ENCODE data around the gene EHMT1. TPM values are rescaled to one million over a fixed set of nuclear protein-coding genes. Genes with fewer than 3 reads are reported as not detected.

Gene EHMT1
- polyA plus RNA-seq, 3 donors, result 10.1 to 46.5 (median 15.0) TPM

- H3K4me3 Mint-ChIP-seq, result peak overlapping the region in 1 of 2 donors; percentile 60
- no peak overlapping the region for H2AFZ ChIP-seq (ENCODE audit: insufficient read depth, low read depth, low read length, poor library complexity, severe bottlenecking)
- peaks cover 47 to 50% of the 10 kb centered on the region in 2 donors for H3K4me1 ChIP-seq (ENCODE audit: control insufficient read depth in 1 of 2, insufficient read depth in 2 of 2, low read length in 2 of 2)
- no peaks in the 10 kb centered on the region for H3K9me3 ChIP-seq (replicated peaks in 1 of 2; ENCODE audit: control insufficient read depth in 1 of 2, insufficient read depth in 1 of 2, low read length in 2 of 2)
- H3K4me1 Mint-ChIP-seq, result peaks cover 58% of the 10 kb centered on the region
- no peaks in the 10 kb centered on the region for H3K36me3 Mint-ChIP-seq
- DNase-seq, result no peak
- no peak overlapping the region for H3K27ac ChIP-seq (ENCODE audit: low read depth in 1 of 2, low read length in 2 of 2)
- H4K20me1 ChIP-seq (ENCODE audit: insufficient read depth, low read length), result peaks cover 30% of the 10 kb centered on the region
- H3K9ac ChIP-seq (ENCODE audit: insufficient read depth, low read length, poor library complexity, severe bottlenecking), result no peak overlapping the region
- WGBS (ENCODE audit: insufficient coverage), result 96% methylated on average over 8 of the region's 13 CpGs
- no peak overlapping the region for H3K4me2 ChIP-seq (replicated peaks; ENCODE audit: extremely low read depth, low read length, poor library complexity, severe bottlenecking)
- intact Hi-C loops (cut with micrococcal nuclease), result loop anchor here (2.0 to 10.0 kb wide), 3 partner anchors 13 to 139 kb away; partner anchors contain the start of genes MRPL41 (in 1 of the 2), PNPLA7 (in 1 of the 2) and ZMYND19 (in 1 of the 2)
- peak overlapping the region in 1 of 7 donors; percentile 48 for H3K27ac Mint-ChIP-seq
- peak overlapping the region in 1 of 3 experiments; percentile 50 for H3K4me3 ChIP-seq (replicated peaks in 1 of 3; ENCODE audit: low read depth in 2 of 3, low read length in 3 of 3)
- H3K36me3 ChIP-seq (replicated peaks in 1 of 2; ENCODE audit: control insufficient read depth in 1 of 2, insufficient read depth in 2 of 2, low read length in 2 of 2), result no peaks in the 10 kb centered on the region
- TF ChIP-seq, protein P1, sequence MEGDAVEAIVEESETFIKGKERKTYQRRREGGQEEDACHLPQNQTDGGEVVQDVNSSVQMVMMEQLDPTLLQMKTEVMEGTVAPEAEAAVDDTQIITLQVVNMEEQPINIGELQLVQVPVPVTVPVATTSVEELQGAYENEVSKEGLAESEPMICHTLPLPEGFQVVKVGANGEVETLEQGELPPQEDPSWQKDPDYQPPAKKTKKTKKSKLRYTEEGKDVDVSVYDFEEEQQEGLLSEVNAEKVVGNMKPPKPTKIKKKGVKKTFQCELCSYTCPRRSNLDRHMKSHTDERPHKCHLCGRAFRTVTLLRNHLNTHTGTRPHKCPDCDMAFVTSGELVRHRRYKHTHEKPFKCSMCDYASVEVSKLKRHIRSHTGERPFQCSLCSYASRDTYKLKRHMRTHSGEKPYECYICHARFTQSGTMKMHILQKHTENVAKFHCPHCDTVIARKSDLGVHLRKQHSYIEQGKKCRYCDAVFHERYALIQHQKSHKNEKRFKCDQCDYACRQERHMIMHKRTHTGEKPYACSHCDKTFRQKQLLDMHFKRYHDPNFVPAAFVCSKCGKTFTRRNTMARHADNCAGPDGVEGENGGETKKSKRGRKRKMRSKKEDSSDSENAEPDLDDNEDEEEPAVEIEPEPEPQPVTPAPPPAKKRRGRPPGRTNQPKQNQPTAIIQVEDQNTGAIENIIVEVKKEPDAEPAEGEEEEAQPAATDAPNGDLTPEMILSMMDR (IDR thresholded peaks at IDR 0.05), result no peak
- peaks cover 29% of the 10 kb centered on the region for H3K79me2 ChIP-seq (ENCODE audit: insufficient read depth, low read length)
- H3K9me3 Mint-ChIP-seq, result no peaks in the 10 kb centered on the region
- no peaks in the 10 kb centered on the region for H3K27me3 ChIP-seq (ENCODE audit: control insufficient read depth in 2 of 2, insufficient read depth in 2 of 2, low read length in 2 of 2)
- H3K27me3 Mint-ChIP-seq (ENCODE audit: low read depth in 3 of 3), result peaks cover 0 to 13% (median 6%) of the 10 kb centered on the region in 3 donors
Observed at GRCh38 chr9:137603879-137604278, 14.9 kb upstream of the EHMT1 start.

DNA sequence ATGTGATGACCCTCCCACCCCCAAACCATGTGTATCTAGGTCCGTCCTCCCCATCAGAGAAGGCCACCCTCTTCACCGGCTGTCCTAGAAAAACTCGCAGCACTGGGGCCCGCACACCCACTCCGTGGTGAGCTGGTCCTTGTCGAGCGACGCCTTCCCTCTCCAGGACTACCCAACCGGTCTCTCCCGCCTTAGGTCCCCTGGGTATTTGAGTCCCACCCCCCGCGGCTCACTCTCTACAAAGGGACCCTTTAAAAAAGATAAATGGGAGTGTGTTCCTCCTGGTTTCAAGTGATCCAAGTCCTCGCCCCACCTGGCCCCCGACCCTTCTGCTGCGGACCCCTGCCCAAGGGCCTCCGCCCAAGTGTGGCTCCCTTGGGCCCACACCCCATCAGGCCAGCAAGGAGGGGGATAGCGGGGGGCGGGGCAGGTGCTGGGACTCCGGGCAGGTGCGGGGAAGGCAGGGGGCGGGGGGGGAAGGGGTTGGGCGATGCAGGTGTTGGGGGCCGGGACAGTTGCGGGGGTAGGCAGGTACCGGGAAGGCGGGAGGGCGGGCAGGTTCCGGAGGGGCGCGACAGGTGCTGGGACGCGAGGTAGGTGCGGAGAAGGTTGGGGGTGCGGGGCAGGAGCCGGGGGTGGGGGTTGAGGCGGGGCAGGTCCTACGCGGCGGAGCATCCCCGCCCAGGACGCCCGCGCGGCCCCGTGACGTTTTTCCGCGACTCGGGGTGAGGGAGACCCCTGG, 14.3 kb upstream of the EHMT1 start:
- Histone ChIP-seq H3K4me3 (replicated peaks in 1 of 3; ENCODE audit: low read depth in 2 of 3, low read length in 3 of 3) (peak overlapping the region in 2 of 3 experiments; percentile 18 to 50), H3K4me2 (replicated peaks; ENCODE audit: extremely low read depth, low read length, poor library complexity, severe bottlenecking) (peak overlapping the region; percentile 60), H4K20me1 (ENCODE audit: insufficient read depth, low read length) (peaks cover 37% of the 10 kb centered on the region), H3K79me2 (ENCODE audit: insufficient read depth, low read length) (peaks cover 35% of the 10 kb centered on the region), H3K9ac (ENCODE audit: insufficient read depth, low read length, poor library complexity, severe bottlenecking) (no peak overlapping the region), H3K36me3 (replicated peaks in 1 of 2; ENCODE audit: control insufficient read depth in 1 of 2, insufficient read depth in 2 of 2, low read length in 2 of 2) (no peaks in the 10 kb centered on the region), H3K27ac (ENCODE audit: low read depth in 1 of 2, low read length in 2 of 2) (no peak overlapping the region), H3K27me3 (ENCODE audit: control insufficient read depth in 2 of 2, insufficient read depth in 2 of 2, low read length in 2 of 2) (no peaks in the 10 kb centered on the region), H3K4me1 (ENCODE audit: control insufficient read depth in 1 of 2, insufficient read depth in 2 of 2, low read length in 2 of 2) (peaks cover 54 to 56% of the 10 kb centered on the region in 2 donors), H3K9me3 (replicated peaks in 1 of 2; ENCODE audit: control insufficient read depth in 1 of 2, insufficient read depth in 1 of 2, low read length in 2 of 2) (no peaks in the 10 kb centered on the region), H2AFZ (ENCODE audit: insufficient read depth, low read depth, low read length, poor library complexity, severe bottlenecking) (no peak overlapping the region)
- Mint-ChIP-seq H3K4me3 (peak overlapping the region; percentile 57 to 60), H3K36me3 (peaks cover 0 to 2% of the 10 kb centered on the region in 2 donors), H3K27me3 (ENCODE audit: low read depth in 3 of 3) (peaks cover 0 to 13% (median 6%) of the 10 kb centered on the region in 3 donors), H3K9me3 (no peaks in the 10 kb centered on the region), H3K4me1 (peaks cover 62% of the 10 kb centered on the region), H3K27ac (peak overlapping the region in 4 of 7 donors; percentile 15 to 91 (median 68))
- no peak for DNase-seq
- 33% methylated on average over 17 of the region's 49 CpGs for WGBS (ENCODE audit: insufficient coverage)
- intact Hi-C loops (cut with micrococcal nuclease), result loop anchor here (2.0 to 10.0 kb wide), 3 partner anchors 14 to 140 kb away; partner anchors contain the start of genes MRPL41 (in 1 of the 2), PNPLA7 (in 1 of the 2) and ZMYND19 (in 1 of the 2)
- TF ChIP-seq, protein P1 (IDR thresholded peaks at IDR 0.05), result no peak
